Adrenal gland (tissue), 12 donors: Measurements from ENCODE around the gene TPX2. TPM values are rescaled to one million over a fixed set of nuclear protein-coding genes. Genes with fewer than 3 reads are reported as not detected.

Source experiments
- DNase-seq, 7 donors: peaks; one replicate each; pipeline ENCODE4 v3.0.0-alpha.2; 2019 to 2020
- H3K27ac ChIP-seq, 5 donors: fragments of 200-600 bp; sonication (generic) in 4 of 5; 1 replicate in 3 of 5; 2 replicates in 2 of 5; pipeline versions ENCODE4 v1.5.1 to v1.8.0; 2016 to 2020; ENCODE audit warnings: mild to moderate bottlenecking in 1 of 5
- H3K27me3 ChIP-seq: fragments of 200-600 bp; 2 replicates; pipeline ENCODE4 v1.8.0; 2021
- H3K36me3 ChIP-seq, 2 donors: fragments of 200-600 bp; replicated peaks in 1 of 2; 1 replicate in 1 of 2; 2 replicates in 1 of 2; pipeline versions ENCODE4 v1.5.1 to v1.8.0; 2018 to 2022
- H3K4me1 ChIP-seq, 2 donors: fragments of 200-600 bp; replicated peaks in 1 of 2; 1 replicate in 1 of 2; 2 replicates in 1 of 2; pipeline versions ENCODE4 v1.5.1 to v1.8.0; 2018 to 2021
- H3K4me3 ChIP-seq, 4 donors: fragments of 200-600 bp; sonication (generic) in 3 of 4; one replicate each; pipeline ENCODE4 v1.5.1; 2016 to 2018
- H3K9me3 ChIP-seq, 3 donors: fragments of 200-600 bp; sonication (generic) in 1 of 3; replicated peaks in 1 of 3; 1 replicate in 2 of 3; 2 replicates in 1 of 3; pipeline versions ENCODE4 v1.5.1 to v1.8.0; 2016 to 2021
- POLR2A ChIP-seq, 2 donors: fragments of 450-650 bp; IDR thresholded peaks; one replicate each; pipeline ENCODE4 v1.6.1; 2017; ENCODE audit warnings: antibody characterized with exemption in 2 of 2, mild to moderate bottlenecking in 2 of 2, moderate library complexity in 1 of 2
- WGBS, 4 donors: extraction: QIAGEN DNeasy Blood & Tissue Kit in 2 of 4; methylation state at CpG; one replicate each; pipeline versions ENCODE4 v1.1.5 to v1.1.7; 2013 to 2017; 5-methylcytosine and 5-hydroxymethylcytosine counted together
- intact Hi-C, 2 donors: fragments of 100-400 bp; cut with DNase I; formaldehyde crosslinking; loops; one replicate each; pipeline versions ENCODE4 v1.14.1 to v1.15.0; 2022 to 2023
- polyA plus RNA-seq, 3 donors: library from polyadenylated mRNA; stranded (reverse); fragments of 200-250 nt in 2 of 3; fragments of 350-450 nt in 1 of 3; fragmentation: Illumina TruSeq in 1 of 3; extraction: RNeasy Lipid Tissue Mini Kit (QIAGEN cat#74804) in 1 of 3; gene quantifications; one replicate each; pipeline ENCODE4 v1.2.3, GENCODE V29; 2013 to 2014
- total RNA-seq, 9 donors: library from RNA; depleted of rRNA in 4 of 9; stranded (reverse); fragments of >200 nt in 4 of 9; fragments of 120-200 nt in 1 of 9; fragmentation: NEBNext Ultra II Directional in 1 of 9; extraction: Animal tissue kit (Norgen Biotek cat#: 25700) in 1 of 9; gene quantifications; one replicate each; pipeline versions ENCODE4 v1.1.0 to v1.2.4, GENCODE V29; 2013 to 2023
- TF ChIP-seq, protein P1 (sequence below), 6 experiments: fragments of 450-650 bp in 4 of 6; fragments of 200-600 bp in 2 of 6; sonication (generic) in 1 of 6; IDR thresholded peaks; 1 replicate in 5 of 6; 2 replicates in 1 of 6; pipeline versions ENCODE4 v1.5.1 to v1.8.0; 2016 to 2021; ENCODE audit warnings: antibody characterized with exemption in 6 of 6, mild to moderate bottlenecking in 2 of 6, moderate library complexity in 1 of 6
- donor health status: healthy with polysubstance abuse.
- donor health status: Bipolar disorder and iron deficiency.
- donor health status: DM: yes; HTN: yes; CAD: no.
- donor health status: DM: no; HTN: no; CAD: no.
- donor health status: DM: no; HTN: no; CAD: no.
- donor health status: DM: yes; HTN: yes; CAD: no.

The TPX2 gene
- total and polyA plus RNA-seq, 12 donors: 0.40 to 22.6 (median 2.5) TPM

DNA sequence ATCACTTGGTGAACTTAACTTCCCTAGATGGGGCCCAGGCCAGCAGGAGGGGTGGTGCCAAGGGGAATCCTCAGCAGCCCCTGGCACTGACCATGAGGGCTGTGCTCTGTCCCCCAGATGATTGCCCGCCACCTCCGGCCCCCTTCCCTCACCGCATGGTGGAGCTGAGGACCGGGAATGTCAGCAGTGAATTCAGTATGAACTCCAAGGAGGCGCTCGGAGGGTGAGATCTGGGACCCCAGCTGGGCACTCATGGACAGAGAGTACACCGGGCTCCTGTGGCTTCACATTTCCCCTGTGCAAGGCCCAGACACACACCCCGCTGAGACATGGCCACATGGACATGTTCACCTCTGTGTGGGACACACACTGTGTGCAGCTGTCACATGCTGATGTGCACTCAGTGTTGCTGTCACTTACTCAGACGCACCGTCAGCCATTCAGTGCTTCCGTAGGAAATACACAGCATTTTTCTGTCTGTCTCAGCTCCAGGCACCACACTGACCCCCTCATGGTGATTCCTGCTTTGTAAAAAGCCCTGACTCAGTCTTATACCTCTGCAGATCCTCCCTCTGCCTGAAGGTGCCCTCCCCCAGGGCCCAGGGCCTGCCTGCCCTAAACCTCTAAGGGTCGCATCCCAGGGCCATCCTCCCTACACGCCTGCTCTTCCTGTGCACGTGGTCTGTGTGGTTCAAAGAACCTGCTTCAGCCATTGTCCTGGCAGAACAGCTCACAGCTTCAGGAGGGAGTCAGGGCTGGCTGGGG is 84.5 kb downstream of the TPX2 start:
- H3K27me3 ChIP-seq: no peaks in the 10 kb centered on the region
- H3K9me3 ChIP-seq: no peaks in the 10 kb centered on the region
- no peak overlapping the region for H3K27ac ChIP-seq
- TF ChIP-seq, protein P1, sequence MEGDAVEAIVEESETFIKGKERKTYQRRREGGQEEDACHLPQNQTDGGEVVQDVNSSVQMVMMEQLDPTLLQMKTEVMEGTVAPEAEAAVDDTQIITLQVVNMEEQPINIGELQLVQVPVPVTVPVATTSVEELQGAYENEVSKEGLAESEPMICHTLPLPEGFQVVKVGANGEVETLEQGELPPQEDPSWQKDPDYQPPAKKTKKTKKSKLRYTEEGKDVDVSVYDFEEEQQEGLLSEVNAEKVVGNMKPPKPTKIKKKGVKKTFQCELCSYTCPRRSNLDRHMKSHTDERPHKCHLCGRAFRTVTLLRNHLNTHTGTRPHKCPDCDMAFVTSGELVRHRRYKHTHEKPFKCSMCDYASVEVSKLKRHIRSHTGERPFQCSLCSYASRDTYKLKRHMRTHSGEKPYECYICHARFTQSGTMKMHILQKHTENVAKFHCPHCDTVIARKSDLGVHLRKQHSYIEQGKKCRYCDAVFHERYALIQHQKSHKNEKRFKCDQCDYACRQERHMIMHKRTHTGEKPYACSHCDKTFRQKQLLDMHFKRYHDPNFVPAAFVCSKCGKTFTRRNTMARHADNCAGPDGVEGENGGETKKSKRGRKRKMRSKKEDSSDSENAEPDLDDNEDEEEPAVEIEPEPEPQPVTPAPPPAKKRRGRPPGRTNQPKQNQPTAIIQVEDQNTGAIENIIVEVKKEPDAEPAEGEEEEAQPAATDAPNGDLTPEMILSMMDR (IDR thresholded peaks at IDR 0.05): no peak
- no peak for TF ChIP-seq POLR2A (IDR thresholded peaks at IDR 0.05)
- H3K36me3 ChIP-seq: no peaks in the 10 kb centered on the region
- DNase-seq: no peak
- intact Hi-C loops: loop anchor here (5.0 to 10.0 kb wide), 2 partner anchors 201 to 209 kb away; no protein-coding TSS in a partner anchor
- H3K4me1 ChIP-seq: peaks cover 0 to 3% of the 10 kb centered on the region in 2 donors
- no peak overlapping the region for H3K4me3 ChIP-seq
- 37 to 65% (median 54%) methylated on average over 6 to 14 of the region's 14 CpGs for WGBS, 4 donors

DNA sequence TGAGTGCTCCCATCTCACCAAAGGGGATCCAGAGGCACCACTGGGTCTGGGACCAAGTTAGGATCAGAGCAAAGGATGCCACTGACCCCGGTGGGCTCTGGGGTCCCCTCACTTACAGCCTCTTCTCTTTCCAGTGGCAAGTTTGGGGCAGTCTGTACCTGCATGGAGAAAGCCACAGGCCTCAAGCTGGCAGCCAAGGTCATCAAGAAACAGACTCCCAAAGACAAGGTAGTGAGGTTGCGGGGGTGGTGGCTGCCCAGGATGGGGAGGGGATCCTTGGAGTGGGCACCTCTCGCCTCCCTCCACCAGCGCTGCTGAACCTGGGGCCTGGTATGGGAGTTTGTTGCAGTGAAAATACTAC is 85.0 kb downstream of the TPX2 start:
- Histone ChIP-seq H3K4me3 (no peak overlapping the region), H3K27me3 (no peaks in the 10 kb centered on the region), H3K4me1 (peaks cover 0 to 3% of the 10 kb centered on the region in 2 donors), H3K9me3 (no peaks in the 10 kb centered on the region), H3K36me3 (no peaks in the 10 kb centered on the region), H3K27ac (no peak overlapping the region)
- DNase-seq: no peak
- 80 to 87% (median 85%) methylated on average over 2 to 4 of the region's 4 CpGs for WGBS, 4 donors
- TF ChIP-seq POLR2A (IDR thresholded peaks at IDR 0.05): no peak
- TF ChIP-seq, protein P1 (IDR thresholded peaks at IDR 0.05): no peak
- intact Hi-C loops: loop anchor here (5.0 to 10.0 kb wide), 2 partner anchors 201 to 208 kb away; no protein-coding TSS in a partner anchor

DNA sequence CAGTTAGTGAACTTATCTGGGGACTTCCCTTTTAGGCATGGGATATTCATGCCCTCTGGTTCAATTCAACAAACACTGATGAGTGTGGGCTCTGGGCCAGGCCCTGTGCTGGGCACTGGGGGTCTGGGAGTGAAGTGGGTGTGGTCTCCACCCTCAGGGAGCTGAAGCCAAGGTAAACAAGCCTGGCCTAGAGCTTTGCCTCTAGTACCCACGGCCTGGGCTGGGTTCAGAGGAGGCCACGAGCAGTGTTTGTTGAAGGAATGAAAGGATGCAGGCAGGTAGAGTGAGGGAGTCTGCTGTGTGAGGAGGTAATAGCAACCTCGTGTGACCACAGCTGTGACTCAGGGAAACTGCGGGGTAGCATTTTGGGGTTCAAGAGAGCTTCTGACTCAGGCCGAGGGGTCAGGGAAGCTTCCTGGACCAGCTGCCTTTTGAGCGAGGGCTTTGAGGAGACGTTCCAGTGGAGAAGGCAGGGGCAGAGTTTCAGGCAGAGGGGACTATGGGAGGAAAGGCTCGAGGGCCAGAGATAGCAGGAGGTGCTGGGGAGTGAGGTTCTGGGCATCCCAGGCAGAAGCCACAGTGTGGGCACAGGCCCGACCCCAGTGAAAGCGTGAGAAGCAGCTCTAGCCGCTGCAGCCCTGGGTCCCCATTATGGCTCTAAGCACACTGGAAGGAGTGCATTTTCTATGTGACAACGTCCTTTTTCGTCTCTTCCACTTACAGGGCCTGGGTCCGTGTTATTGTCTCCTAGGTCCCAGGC is 85.6 kb downstream of the TPX2 start:
- DNase-seq: no peak
- Histone ChIP-seq H3K27me3 (no peaks in the 10 kb centered on the region), H3K9me3 (no peaks in the 10 kb centered on the region), H3K27ac (no peak overlapping the region), H3K4me1 (peaks cover 0 to 3% of the 10 kb centered on the region in 2 donors), H3K36me3 (no peaks in the 10 kb centered on the region), H3K4me3 (no peak overlapping the region)
- TF ChIP-seq POLR2A (IDR thresholded peaks at IDR 0.05): no peak
- TF ChIP-seq, protein P1 (IDR thresholded peaks at IDR 0.05): no peak
- intact Hi-C loops: loop anchor here (5.0 to 10.0 kb wide), 2 partner anchors 200 to 208 kb away; no protein-coding TSS in a partner anchor
- 68 to 85% (median 77%) methylated on average over 14 of the region's 14 CpGs for WGBS, 4 donors

DNA sequence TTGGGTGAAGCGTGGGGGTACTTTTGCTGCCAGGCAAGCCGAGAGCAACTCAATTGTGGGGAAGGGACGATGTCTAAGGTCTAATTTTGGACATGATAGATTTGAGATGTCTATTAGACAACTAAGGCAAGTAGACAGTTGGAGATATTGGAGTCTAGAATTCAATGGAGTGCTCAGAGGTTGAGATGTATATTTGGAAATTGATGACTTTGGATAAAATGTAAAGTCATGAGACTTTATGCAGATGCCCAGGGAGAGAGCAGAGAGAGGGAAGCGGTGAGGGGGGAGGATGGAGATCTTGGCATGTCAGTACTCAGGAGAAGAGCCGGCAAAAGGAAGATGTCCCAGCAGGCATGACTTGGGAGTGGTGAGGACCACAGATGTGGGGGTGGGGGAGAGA is 87.0 kb downstream of the TPX2 start:
- Histone ChIP-seq H3K4me3 (no peak overlapping the region), H3K36me3 (no peaks in the 10 kb centered on the region), H3K4me1 (peaks cover 0 to 3% of the 10 kb centered on the region in 2 donors), H3K27me3 (no peaks in the 10 kb centered on the region), H3K27ac (no peak overlapping the region), H3K9me3 (no peaks in the 10 kb centered on the region)
- TF ChIP-seq, protein P1 (IDR thresholded peaks at IDR 0.05): no peak
- TF ChIP-seq POLR2A (IDR thresholded peaks at IDR 0.05): no peak
- 83 to 87% (median 86%) methylated on average over 5 of the region's 5 CpGs for WGBS, 4 donors
- intact Hi-C loops: loop anchor here in 1 of 2 donors (10.0 kb wide), 1 partner anchor 199 kb away; no protein-coding TSS in a partner anchor
- no peak for DNase-seq
